ENCODE results near the gene RACGAP1. TPM values are rescaled to one million over a fixed set of nuclear protein-coding genes. Genes with fewer than 3 reads are reported as not detected.

The RACGAP1 gene
- total and polyA plus RNA-seq, 2 of the 4 experiments (the other 2 are of a cell fraction) = 37.9 to 110 TPM

- POLR2A ChIA-PET (ENCODE audit: unreplicated experiment) = interaction anchor here (0.8 kb wide), 1 partner anchor 141 kb away, joined by 4 read pairs; no protein-coding TSS in a partner anchor
- no peak overlapping the region for H2BK120ac ChIP-seq (ENCODE audit: low read depth, low read length)
Observed at GRCh38 chr12:49956663-49957569, 68.4 kb downstream of the RACGAP1 start.

More at GRCh38 chr12:49956663-49957569, 68.4 kb downstream of the RACGAP1 start:
- H3K79me1 ChIP-seq (ENCODE audit: low read depth in 1 of 2, low read length in 2 of 2) = no peaks in the 10 kb centered on the region
- no peak overlapping the region for H3K27ac ChIP-seq (ENCODE audit: insufficient read depth, low read length)
- no peak overlapping the region for H3K4ac ChIP-seq (ENCODE audit: low read depth, low read length)
- H2BK15ac ChIP-seq (ENCODE audit: low read depth, low read length) = no peak overlapping the region
- H3K4me2 ChIP-seq (ENCODE audit: low read depth, low read length) = no peak overlapping the region
- H4K8ac ChIP-seq (ENCODE audit: low read depth in 2 of 2, low read length in 2 of 2) = no peak overlapping the region
- ATAC-seq (ENCODE audit: low read depth) (no peak), DNase-seq (no peak)
- no peak overlapping the region for H3K23ac ChIP-seq (ENCODE audit: low read depth, low read length)
- no peak overlapping the region for H2AK9ac ChIP-seq (replicated peaks; ENCODE audit: low read depth, low read length, poor library complexity)
- TF ChIP-seq ELK1 (IDR thresholded peaks at IDR 0.05; ENCODE audit: borderline replicate concordance, low read depth, low read length) = no peak
- no peak for TF ChIP-seq MAZ (IDR thresholded peaks at IDR 0.05; ENCODE audit: borderline replicate concordance, low read depth, low read length)
- WGBS, 2 experiments (ENCODE audit: extremely low coverage in 2 of 2, insufficient read length in 1 of 2) = 75% methylated on average over 1 of the region's 6 CpGs; no CpG with 5 or more reads in 1 of the 2 experiments
- no peaks in the 10 kb centered on the region for H4K20me1 ChIP-seq (ENCODE audit: insufficient read depth, low read length)
- no peak overlapping the region for H3K56ac ChIP-seq (ENCODE audit: extremely low read depth, insufficient read depth, low read length)
- no peaks in the 10 kb centered on the region for H3K4me1 ChIP-seq (ENCODE audit: control insufficient read depth, insufficient read depth, low read length)
- H3K9me3 ChIP-seq (ENCODE audit: control insufficient read depth, insufficient read depth, low read length) = no peaks in the 10 kb centered on the region; the same call in 1 of the 2 replicates
- BruUV-seq (replicated peaks) = no TSS peak
- H4K91ac ChIP-seq (ENCODE audit: insufficient read depth, low read depth, low read length) = no peak overlapping the region
- no peak overlapping the region for H3K4me3 ChIP-seq (ENCODE audit: insufficient read depth, low read depth, low read length)
- no peak overlapping the region for H3K9ac ChIP-seq (ENCODE audit: low read depth, low read length)
- no peak overlapping the region for H4K5ac ChIP-seq (ENCODE audit: low read depth, low read length)
- H3K27me3 ChIP-seq (ENCODE audit: control insufficient read depth, insufficient read depth, low read length) = peaks cover 95% of the 10 kb centered on the region
- H3K14ac ChIP-seq (replicated peaks; ENCODE audit: low read depth, low read length) = no peak overlapping the region
- no peaks in the 10 kb centered on the region for H3K36me3 ChIP-seq (ENCODE audit: control insufficient read depth, insufficient read depth, low read length)
- intact Hi-C loops (cut with micrococcal nuclease) = no loop called here
- dilution Hi-C loops (cut with HindIII; ENCODE audit: low sequenced_read_pairs, unreplicated experiment) = no loop called here
- H2BK20ac ChIP-seq (ENCODE audit: low read depth, low read length) = no peak overlapping the region
- H2AFZ ChIP-seq (replicated peaks; ENCODE audit: low read length, poor library complexity) = no peak overlapping the region
- in situ Hi-C loops (cut with MboI; ENCODE audit: low sequenced_read_pairs) = no loop called here
- H2AK5ac ChIP-seq (ENCODE audit: low read depth, low read length) = no peak overlapping the region
- H3K9me1 ChIP-seq (ENCODE audit: insufficient read depth, low read length) = no peaks in the 10 kb centered on the region
- H2BK5ac ChIP-seq (ENCODE audit: low read depth, low read length, poor library complexity, severe bottlenecking) = no peak overlapping the region
- no peak overlapping the region for H3K18ac ChIP-seq (ENCODE audit: low read depth, low read length)
- CTCF ChIA-PET = no interaction called here

Measured in IMR-90 (cell line).